SK-N-SH treated with all-trans-retinoic acid at 6 μM for 48 hours (cell line): ENCODE data around the gene WDR38.

ENCODE experiments used
- ATAC-seq: fragments of 200-7000 bp; cut with Tn5 transposase; 3 replicates; pipeline ENCODE4 v1.9.1; 2020; ENCODE audit warnings: mild to moderate bottlenecking, moderate library complexity
- ARNTL ChIP-seq: fragments of 450-650 bp; formaldehyde crosslinking; IDR thresholded peaks from 2 replicates; pipeline ENCODE4 v1.5.0; 2020; ENCODE audit warnings: low read depth, mild to moderate bottlenecking, moderate library complexity, borderline replicate concordance
- BACH2 ChIP-seq: fragments of 250-450 bp; sonication (Bioruptor Pico); IDR thresholded peaks from 2 replicates; pipeline ENCODE4 v1.9.0; 2021; ENCODE audit warnings: mild to moderate bottlenecking, borderline replicate concordance
- CSDC2 ChIP-seq: fragments of 250-450 bp; sonication (Bioruptor Pico); IDR thresholded peaks from 2 replicates; pipeline ENCODE4 v1.5.0; 2020; ENCODE audit warnings: mild to moderate bottlenecking, moderate library complexity
- CSRNP3 ChIP-seq: fragments of 250-450 bp; sonication (Bioruptor Pico); IDR thresholded peaks from 2 replicates; pipeline ENCODE4 v1.5.1; 2021; ENCODE audit warnings: mild to moderate bottlenecking, moderate library complexity
- ESRRG ChIP-seq: fragments of 250-450 bp; sonication (Bioruptor Pico); IDR thresholded peaks from 2 replicates; pipeline ENCODE4 v1.6.1; 2021; ENCODE audit warnings: mild to moderate bottlenecking
- ISL1 ChIP-seq: fragments of 250-450 bp; sonication (Bioruptor Pico); IDR thresholded peaks from 2 replicates; pipeline ENCODE4 v2.1.2; 2022; ENCODE audit warnings: mild to moderate bottlenecking, moderate library complexity
- PPARA ChIP-seq: fragments of 250-450 bp; sonication (Bioruptor Pico); IDR thresholded peaks from 2 replicates; pipeline ENCODE4 v1.5.0; 2020; ENCODE audit warnings: mild to moderate bottlenecking, borderline replicate concordance
- RARB ChIP-seq: fragments of 250-450 bp; sonication (Bioruptor Pico); IDR thresholded peaks from 2 replicates; pipeline ENCODE4 v1.8.0; 2021; ENCODE audit warnings: mild to moderate bottlenecking, moderate library complexity
- SNAI2 ChIP-seq: fragments of 250-450 bp; sonication (Bioruptor Pico); IDR thresholded peaks from 2 replicates; pipeline ENCODE4 v1.5.0; 2020; ENCODE audit warnings: mild to moderate bottlenecking, moderate library complexity
- TCF4 ChIP-seq: fragments of 250-450 bp; sonication (Bioruptor Pico); IDR thresholded peaks from 2 replicates; pipeline ENCODE4 v1.8.0; 2021; ENCODE audit warnings: mild to moderate bottlenecking, moderate library complexity, borderline replicate concordance
- TOX ChIP-seq: fragments of 250-450 bp; sonication (Bioruptor Pico); IDR thresholded peaks from 2 replicates; pipeline ENCODE4 v1.8.0; 2021; ENCODE audit warnings: mild to moderate bottlenecking, moderate library complexity, borderline replicate concordance
- ZC3H10 ChIP-seq: fragments of 250-450 bp; sonication (Bioruptor Pico); IDR thresholded peaks from 2 replicates; pipeline ENCODE4 v1.5.1; 2021; ENCODE audit warnings: mild to moderate bottlenecking, moderate library complexity
- ZFP30 ChIP-seq: fragments of 450-650 bp; formaldehyde crosslinking; IDR thresholded peaks from 2 replicates; pipeline ENCODE4 v1.5.0; 2022; ENCODE audit warnings: mild to moderate bottlenecking, moderate library complexity
- ZNF565 ChIP-seq: fragments of 450-650 bp; formaldehyde crosslinking; conservative IDR thresholded peaks from 2 replicates; pipeline ENCODE4 v1.5.0; 2020; ENCODE audit warnings: low read depth, mild to moderate bottlenecking, moderate library complexity
- ZNF8 ChIP-seq: fragments of 450-650 bp; formaldehyde crosslinking; IDR thresholded peaks from 2 replicates; pipeline ENCODE4 v1.5.0; 2020; ENCODE audit warnings: mild to moderate bottlenecking, moderate library complexity
- TF ChIP-seq, protein P1 (sequence below): fragments of 250-450 bp; sonication (Bioruptor Pico); IDR thresholded peaks from 2 replicates; pipeline ENCODE4 v1.8.0; 2021; ENCODE audit warnings: low read depth, mild to moderate bottlenecking, moderate library complexity, borderline replicate concordance
- TF ChIP-seq, protein P2 (sequence below): fragments of 250-450 bp; sonication (Bioruptor Pico); IDR thresholded peaks from 2 replicates; pipeline ENCODE4 v1.5.1; 2020; ENCODE audit warnings: low read depth, mild to moderate bottlenecking, moderate library complexity
- TF ChIP-seq, protein P3 (sequence below): fragments of 250-450 bp; sonication (Bioruptor Pico); IDR thresholded peaks from 2 replicates; pipeline ENCODE4 v1.5.0; 2020; ENCODE audit warnings: mild to moderate bottlenecking, moderate library complexity

WDR38 gene

GRCh38 chr9:124869986-124870560 is 16.8 kb downstream of the WDR38 start:
- peak; percentile 6; the same call in 1 of the 3 replicates for ATAC-seq
- TF ChIP-seq, protein P1, sequence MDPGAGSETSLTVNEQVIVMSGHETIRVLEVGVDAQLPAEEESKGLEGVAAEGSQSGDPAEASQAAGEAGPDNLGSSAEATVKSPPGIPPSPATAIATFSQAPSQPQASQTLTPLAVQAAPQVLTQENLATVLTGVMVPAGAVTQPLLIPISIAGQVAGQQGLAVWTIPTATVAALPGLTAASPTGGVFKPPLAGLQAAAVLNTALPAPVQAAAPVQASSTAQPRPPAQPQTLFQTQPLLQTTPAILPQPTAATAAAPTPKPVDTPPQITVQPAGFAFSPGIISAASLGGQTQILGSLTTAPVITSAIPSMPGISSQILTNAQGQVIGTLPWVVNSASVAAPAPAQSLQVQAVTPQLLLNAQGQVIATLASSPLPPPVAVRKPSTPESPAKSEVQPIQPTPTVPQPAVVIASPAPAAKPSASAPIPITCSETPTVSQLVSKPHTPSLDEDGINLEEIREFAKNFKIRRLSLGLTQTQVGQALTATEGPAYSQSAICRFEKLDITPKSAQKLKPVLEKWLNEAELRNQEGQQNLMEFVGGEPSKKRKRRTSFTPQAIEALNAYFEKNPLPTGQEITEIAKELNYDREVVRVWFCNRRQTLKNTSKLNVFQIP (CRISPR knock-in tag), result no peak

GRCh38 chr9:124870723-124871122 is 17.5 kb downstream of the WDR38 start:
- TF ChIP-seq ISL1 (no peak), SNAI2 (CRISPR knock-in tag) (no peak), ARNTL (CRISPR knock-in tag) (no peak), CSDC2 (CRISPR knock-in tag) (no peak), PPARA (no peak), CSRNP3 (CRISPR knock-in tag) (no peak), ZNF565 (CRISPR knock-in tag) (no peak), ZNF8 (no peak), ZFP30 (CRISPR knock-in tag) (no peak), RARB (no peak), TCF4 (CRISPR knock-in tag) (no peak), ESRRG (CRISPR knock-in tag) (no peak)
- TF ChIP-seq, protein P2, sequence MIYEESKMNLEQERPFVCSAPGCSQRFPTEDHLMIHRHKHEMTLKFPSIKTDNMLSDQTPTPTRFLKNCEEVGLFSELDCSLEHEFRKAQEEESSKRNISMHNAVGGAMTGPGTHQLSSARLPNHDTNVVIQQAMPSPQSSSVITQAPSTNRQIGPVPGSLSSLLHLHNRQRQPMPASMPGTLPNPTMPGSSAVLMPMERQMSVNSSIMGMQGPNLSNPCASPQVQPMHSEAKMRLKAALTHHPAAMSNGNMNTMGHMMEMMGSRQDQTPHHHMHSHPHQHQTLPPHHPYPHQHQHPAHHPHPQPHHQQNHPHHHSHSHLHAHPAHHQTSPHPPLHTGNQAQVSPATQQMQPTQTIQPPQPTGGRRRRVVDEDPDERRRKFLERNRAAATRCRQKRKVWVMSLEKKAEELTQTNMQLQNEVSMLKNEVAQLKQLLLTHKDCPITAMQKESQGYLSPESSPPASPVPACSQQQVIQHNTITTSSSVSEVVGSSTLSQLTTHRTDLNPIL, result no peak
- no peak for ATAC-seq

GRCh38 chr9:124871156-124871561 is 17.9 kb downstream of the WDR38 start:
- no peak for ATAC-seq
- TF ChIP-seq ZC3H10, result no peak
- TF ChIP-seq, protein P2, result no peak
- TF ChIP-seq ZNF8, result no peak
- no peak for TF ChIP-seq SNAI2 (CRISPR knock-in tag)
- TF ChIP-seq ESRRG (CRISPR knock-in tag), result no peak
- no peak for TF ChIP-seq RARB
- no peak for TF ChIP-seq TCF4 (CRISPR knock-in tag)
- no peak for TF ChIP-seq CSDC2 (CRISPR knock-in tag)
- TF ChIP-seq TOX, result no peak

DNA sequence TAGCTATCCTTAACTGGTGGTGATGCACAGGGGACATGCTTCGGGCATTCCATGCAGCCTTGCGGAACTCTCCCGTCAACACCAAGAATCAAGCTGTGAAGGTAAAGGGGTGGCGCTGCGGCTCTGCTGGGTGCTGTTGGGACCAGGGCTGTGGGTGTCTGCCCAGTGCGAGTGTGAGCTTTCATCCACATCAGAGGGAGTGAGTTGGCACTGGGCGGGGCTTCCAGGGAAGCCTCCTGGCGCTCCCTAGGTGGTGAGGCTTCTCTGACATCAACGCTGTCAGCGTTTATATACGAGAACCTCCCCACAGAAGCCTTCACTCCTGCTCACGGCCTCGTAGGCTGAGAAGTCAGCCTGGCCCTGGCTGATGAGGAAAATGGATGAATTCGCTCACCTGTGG is 20.4 kb downstream of the WDR38 start:
- ATAC-seq, result no peak
- TF ChIP-seq TCF4 (CRISPR knock-in tag), result no peak
- TF ChIP-seq, protein P1 (CRISPR knock-in tag), result no peak
- TF ChIP-seq TOX, result no peak
- no peak for TF ChIP-seq PPARA
- TF ChIP-seq, protein P3, sequence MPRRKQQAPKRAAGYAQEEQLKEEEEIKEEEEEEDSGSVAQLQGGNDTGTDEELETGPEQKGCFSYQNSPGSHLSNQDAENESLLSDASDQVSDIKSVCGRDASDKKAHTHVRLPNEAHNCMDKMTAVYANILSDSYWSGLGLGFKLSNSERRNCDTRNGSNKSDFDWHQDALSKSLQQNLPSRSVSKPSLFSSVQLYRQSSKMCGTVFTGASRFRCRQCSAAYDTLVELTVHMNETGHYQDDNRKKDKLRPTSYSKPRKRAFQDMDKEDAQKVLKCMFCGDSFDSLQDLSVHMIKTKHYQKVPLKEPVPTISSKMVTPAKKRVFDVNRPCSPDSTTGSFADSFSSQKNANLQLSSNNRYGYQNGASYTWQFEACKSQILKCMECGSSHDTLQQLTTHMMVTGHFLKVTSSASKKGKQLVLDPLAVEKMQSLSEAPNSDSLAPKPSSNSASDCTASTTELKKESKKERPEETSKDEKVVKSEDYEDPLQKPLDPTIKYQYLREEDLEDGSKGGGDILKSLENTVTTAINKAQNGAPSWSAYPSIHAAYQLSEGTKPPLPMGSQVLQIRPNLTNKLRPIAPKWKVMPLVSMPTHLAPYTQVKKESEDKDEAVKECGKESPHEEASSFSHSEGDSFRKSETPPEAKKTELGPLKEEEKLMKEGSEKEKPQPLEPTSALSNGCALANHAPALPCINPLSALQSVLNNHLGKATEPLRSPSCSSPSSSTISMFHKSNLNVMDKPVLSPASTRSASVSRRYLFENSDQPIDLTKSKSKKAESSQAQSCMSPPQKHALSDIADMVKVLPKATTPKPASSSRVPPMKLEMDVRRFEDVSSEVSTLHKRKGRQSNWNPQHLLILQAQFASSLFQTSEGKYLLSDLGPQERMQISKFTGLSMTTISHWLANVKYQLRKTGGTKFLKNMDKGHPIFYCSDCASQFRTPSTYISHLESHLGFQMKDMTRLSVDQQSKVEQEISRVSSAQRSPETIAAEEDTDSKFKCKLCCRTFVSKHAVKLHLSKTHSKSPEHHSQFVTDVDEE (CRISPR knock-in tag), result no peak
- no peak for TF ChIP-seq ZC3H10
- TF ChIP-seq ESRRG (CRISPR knock-in tag), result no peak
- no peak for TF ChIP-seq ZNF8
- TF ChIP-seq BACH2 (CRISPR knock-in tag), result no peak
